HG03520 (cell line): ENCODE measurements around the gene SNN.

Source experiments
- ATAC-seq: cut with Tn5 transposase; IDR thresholded peaks from one replicate; pipeline ENCODE4 v1.9.1; 2021; ENCODE audit warnings: mild to moderate bottlenecking, moderate library complexity; ENCODE audit not compliant: unreplicated experiment

Gene SNN

GRCh38 chr16:11635113-11635652 lies 33.1 kb upstream of the SNN start:
- no peak for ATAC-seq

DNA sequence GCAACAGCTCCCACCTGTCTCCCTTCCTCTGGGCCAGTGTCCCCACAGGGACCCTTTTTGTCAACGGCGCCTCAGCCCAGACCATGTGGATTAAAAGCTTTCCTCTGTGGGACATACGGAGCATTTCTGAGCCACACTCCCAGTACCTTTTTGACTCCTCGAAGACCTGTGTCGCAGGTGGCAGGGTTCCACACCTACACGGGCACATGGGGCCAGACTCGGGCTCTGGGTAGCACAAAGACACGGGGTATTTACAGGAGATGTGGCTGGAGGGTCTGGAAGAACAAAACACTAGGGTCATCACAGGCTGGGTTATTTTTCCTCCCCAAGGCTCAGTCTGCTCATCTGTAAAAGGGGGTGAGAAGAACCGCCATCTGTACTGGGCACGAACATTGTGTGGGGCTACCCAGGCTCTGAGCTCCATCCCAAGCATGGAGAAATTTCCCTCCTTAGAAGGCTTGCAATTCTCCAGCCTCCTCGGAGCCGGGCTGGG lies 32.5 kb upstream of the SNN start:
- no peak for ATAC-seq

GRCh38 chr16:11636172-11636721 lies 32.0 kb upstream of the SNN start:
- ATAC-seq: no peak

DNA sequence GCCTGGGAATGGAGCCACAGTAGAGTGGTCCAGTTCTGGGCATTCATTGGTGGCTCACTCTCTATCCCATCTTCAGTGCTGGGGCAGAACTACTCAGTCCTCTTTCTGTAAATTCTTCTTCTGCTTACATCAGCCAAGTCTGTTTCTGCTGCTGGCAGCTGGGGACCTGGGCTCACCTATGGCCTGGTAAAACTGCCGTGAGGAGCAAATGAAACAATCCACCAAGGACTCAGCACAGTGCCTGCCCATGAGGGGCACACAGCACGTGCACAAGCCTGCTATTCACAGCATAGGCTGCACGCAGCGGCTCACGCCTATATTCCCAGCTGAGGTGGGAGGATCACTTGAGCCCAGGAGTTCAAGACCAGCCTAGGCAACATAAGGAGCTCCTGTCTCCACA lies 30.9 kb upstream of the SNN start:
- no peak for ATAC-seq

- no peak for ATAC-seq
These were observed 30.1 kb upstream of the SNN start for GRCh38 chr16:11638140-11638539.

DNA sequence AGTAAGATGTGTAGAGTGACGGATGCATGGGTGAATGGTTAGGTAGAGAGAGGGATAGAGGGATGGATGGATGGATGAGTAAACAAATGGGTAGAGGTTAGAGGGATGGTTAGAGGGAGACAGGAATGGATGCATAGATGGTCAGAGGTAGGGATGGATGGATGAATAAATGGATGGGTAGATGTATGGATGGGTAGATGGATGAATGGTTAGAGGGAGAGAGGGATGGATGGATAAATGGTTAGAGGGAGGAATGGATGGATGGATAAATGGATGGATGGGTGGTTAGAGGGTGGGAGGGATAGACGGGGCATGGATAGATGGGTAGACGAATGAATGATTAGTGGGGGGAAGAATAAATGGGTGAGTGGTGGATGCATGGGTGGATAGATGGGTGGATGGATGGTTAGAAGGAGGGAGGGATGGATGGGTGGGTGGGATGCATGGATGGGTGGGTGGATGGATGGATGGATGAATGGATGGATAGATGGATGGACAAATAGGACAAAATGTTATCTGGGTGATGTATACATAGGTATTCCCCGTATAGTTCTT lies 29.2 kb upstream of the SNN start:
- no peak for ATAC-seq

- ATAC-seq: no peak
These were observed 28.0 kb upstream of the SNN start for GRCh38 chr16:11639925-11640899.

DNA sequence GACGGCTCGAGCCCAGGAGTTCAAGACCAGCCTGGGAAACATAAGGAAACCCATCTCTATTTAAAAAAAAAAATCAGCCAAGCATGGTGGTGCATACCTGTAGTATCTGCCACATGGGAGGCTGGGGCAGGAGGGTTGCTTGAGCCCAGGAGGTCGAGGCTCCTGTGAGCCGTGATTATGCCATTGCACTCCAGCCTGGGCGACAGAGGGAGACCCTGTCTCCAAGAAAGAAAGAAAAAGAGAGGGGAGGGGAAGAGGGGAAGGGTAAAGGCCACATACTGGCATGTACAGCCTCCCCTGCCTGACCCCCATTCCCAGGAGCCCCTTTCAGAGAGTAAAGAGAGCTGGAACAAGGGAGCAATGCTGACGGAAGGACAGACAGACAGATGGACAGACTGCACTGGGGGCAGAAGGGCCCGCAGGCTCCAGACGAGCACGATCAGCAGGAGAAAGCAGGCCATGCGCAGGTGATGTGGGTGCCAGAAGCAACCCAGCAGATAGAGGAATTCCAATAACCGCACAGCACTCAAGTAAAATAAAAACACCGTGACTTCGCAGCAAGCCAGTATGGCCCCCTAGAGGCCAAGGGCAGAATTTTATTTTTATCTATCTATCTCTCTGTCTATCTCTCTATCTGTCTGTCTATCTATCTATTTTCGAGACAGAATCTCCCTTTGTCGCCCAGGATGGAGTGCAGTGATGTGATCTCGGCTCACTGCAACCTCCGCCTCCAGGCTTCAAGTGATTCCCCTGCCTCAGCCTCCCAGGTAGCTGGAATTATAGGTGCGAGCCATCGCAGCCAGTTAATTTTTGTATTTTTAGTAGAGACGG lies 27.1 kb upstream of the SNN start:
- no peak for ATAC-seq

GRCh38 chr16:11642765-11643116 lies 25.5 kb upstream of the SNN start:
- no peak for ATAC-seq

DNA sequence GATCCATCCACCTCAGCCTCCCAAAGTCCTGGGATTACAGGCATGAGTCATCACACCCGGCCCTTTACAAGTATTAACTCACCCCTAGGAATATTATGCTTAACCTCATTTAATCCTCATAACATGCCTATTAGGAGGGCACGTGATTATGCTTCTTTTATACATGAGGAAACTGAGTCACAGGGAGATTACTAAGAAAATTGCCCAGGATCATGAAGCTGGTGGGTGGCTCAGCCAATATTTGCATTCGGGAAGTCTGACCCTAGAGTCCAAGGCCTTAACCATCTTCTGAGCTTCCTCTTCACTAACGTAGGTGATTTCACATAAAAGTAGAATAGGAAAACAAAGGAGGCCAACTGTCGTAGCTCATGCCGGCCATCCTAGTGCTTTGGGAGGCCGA lies 19.0 kb upstream of the SNN start:
- ATAC-seq: no peak

GRCh38 chr16:11650641-11651591 lies 17.3 kb upstream of the SNN start:
- no peak for ATAC-seq

DNA sequence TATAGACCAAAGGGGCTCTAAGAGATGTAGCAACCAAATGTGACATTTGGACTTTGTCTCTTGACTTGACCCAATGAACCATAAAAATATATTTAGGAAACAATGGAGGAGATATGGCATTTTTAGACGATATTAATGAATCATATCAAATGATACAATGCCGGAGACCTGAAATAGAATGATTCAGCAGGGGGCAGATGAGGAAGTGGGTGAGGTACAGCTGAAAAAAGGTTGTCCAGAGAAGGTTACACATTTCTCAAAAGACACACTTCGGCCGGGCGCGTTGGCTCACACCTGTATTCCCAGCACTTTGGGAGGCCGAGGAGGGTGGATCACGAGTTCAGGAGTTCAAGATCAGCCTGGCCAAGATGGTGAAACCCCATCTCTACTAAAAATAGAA lies 16.5 kb upstream of the SNN start:
- ATAC-seq: no peak

DNA sequence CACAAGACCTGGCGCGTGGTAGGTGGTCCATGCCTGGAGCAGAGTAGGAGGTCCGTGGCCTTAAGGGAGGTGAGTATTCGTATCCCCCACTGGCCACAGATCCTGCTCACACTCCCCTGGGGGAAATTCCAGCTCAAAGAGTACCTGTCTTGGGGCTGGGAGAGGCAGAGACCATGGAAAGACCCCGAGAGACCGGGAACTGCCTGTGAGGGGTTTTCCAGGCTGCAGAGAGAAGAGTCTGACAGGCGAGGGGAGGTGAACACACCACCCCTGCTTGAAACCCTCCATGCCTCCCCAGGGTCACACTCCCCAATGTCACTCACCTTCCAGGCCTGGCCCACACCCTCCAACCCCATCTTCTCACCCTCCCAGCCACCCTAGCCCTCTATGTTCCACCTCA lies 12.6 kb upstream of the SNN start:
- no peak for ATAC-seq

DNA sequence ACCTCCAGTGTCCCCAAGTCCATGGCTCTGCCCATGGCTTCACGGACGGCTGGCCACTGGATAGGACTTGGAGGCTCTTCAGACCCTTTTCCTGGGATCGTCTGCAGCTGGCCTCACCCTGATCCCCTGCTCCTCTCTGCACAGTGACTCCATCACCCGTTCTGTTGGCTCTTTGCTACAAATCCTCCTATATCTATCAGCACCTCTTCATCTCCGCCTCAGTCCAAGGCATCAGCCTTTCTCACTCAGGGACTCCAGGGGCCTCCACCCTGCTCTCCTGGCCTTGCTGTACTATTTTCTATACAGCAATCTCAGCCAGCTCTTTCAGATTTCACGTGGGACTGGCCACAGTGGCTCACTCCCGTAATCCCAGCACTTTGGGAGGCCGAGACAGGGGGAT lies 10.7 kb upstream of the SNN start:
- no peak for ATAC-seq

GRCh38 chr16:11658896-11659708 lies 9.2 kb upstream of the SNN start:
- no peak for ATAC-seq

DNA sequence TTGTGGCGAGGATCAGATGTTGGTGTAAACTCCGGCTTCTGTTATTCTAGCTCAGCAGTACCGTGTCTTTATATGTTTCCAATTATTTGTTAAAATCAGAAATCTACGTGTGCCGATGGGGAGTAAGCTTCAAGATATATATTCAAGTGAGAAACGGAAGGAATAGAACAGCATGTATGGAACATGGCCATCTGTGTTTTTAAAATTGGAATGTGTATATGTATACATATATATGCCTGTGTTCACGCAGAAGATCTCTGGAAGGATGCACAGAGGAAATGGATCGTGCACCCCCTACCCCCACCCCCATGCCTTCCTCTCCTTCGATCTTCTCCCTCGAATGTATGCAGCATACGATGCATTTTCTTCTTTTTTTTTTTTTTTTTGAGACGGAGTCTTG lies 7.7 kb upstream of the SNN start:
- ATAC-seq: no peak

DNA sequence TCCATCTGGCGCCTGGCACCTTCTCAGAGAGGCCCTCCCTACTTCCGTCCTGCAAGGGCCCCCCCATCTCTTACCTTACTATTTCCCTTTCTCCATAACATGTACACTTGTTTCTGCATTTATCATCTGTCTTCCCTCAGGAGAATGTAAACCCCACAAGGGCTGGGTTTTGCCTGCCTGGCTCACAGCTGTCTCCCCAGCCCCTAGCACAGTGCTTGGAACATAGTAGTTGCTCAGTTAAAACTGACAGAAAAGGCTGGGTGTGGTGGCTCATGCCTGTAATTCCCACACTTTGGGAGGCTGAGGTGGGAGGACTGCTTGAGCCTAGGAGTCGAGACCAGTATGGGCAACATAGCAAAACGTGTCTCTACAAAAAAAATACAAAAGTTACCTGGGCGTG lies 5.7 kb upstream of the SNN start:
- ATAC-seq: no peak

DNA sequence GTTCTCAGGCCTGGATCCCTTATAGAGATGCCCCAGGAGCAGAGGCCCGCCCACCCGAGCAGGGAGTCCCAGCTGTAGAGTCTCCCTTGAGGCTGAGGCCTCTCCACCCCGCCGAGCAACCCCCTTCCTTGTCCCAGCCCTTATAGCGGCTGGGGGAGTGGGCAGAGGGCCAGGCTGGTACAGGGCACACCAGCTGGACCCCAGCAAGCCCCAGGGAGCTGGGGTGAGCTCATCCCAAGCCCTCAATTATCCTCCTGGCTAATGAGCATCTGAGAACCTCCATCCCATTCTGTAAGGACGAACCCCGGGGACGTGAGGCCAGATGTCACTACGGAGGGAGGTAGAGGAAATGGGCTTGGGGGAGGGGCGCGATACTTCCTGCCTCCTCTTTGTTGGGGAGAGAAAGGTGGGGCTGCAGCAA lies 3.2 kb upstream of the SNN start:
- no peak for ATAC-seq
